HEK293 (cell line): ENCODE results near the gene ZFR.
A peak's percentile ranks its signal among the peaks of the same experiment; 100 is the strongest.

Source experiments
- CTCF ChIA-PET: fragments of 350-600 bp; formaldehyde crosslinking; extraction: SDS; loops from one replicate; lab custom pipeline; 2021; ENCODE audit warnings: antibody characterized with exemption; lab: Yijun Ruan, JAX
- POLR2A ChIA-PET: fragments of 300-600 bp; formaldehyde crosslinking; extraction: SDS; loops from one replicate; lab custom pipeline; 2020; ENCODE audit warnings: antibody characterized with exemption, inconsistent platforms; lab: Yijun Ruan, JAX
- H3K27ac ChIP-seq: fragments of 200-500 bp; sonication (Bioruptor generic); 2 replicates; pipeline ENCODE4 v1.5.1; 2014; ENCODE audit warnings: low read depth, low read length, control low read depth, inconsistent platforms; ENCODE audit errors: extremely low read depth
- H3K36me3 ChIP-seq, 2 experiments: fragments of 200-500 bp in 1 of 2; sonication (Bioruptor generic) in 1 of 2; 1 replicate in 1 of 2; 2 replicates in 1 of 2; pipeline ENCODE4 v1.5.1; 2014 to 2017; ENCODE audit warnings: inconsistent platforms in 2 of 2, low read length in 2 of 2; ENCODE audit not compliant: control insufficient read depth in 2 of 2, insufficient read depth in 1 of 2
- H3K4me1 ChIP-seq: fragments of 200-500 bp; sonication (Bioruptor generic); 2 replicates; pipeline ENCODE4 v1.5.1; 2014; ENCODE audit warnings: mild to moderate bottlenecking, low read length, inconsistent platforms; ENCODE audit not compliant: control insufficient read depth, insufficient read depth
- H3K4me3 ChIP-seq: 2 replicates; pipeline ENCODE4 v1.5.1; 2011; ENCODE audit warnings: low read depth, mild to moderate bottlenecking, control low read depth, low read length, moderate library complexity
- H3K9me3 ChIP-seq: fragments of 200-500 bp; sonication (Bioruptor generic); 2 replicates; pipeline ENCODE4 v1.5.1; 2014; ENCODE audit warnings: low read depth, low read length, inconsistent platforms; ENCODE audit not compliant: control insufficient read depth, insufficient read depth
- BCL11A ChIP-seq: fragments of 450-650 bp; formaldehyde crosslinking; IDR thresholded peaks from 2 replicates; pipeline ENCODE4 v1.5.1; 2016; ENCODE audit warnings: low read depth, missing biosample characterization, missing genetic modification characterization
- GLIS1 ChIP-seq: fragments of 450-650 bp; formaldehyde crosslinking; IDR thresholded peaks from 2 replicates; pipeline ENCODE4 v1.5.1; 2016; ENCODE audit warnings: missing biosample characterization, missing genetic modification characterization
- ZNF114 ChIP-seq: fragments of 450-650 bp; formaldehyde crosslinking; IDR thresholded peaks from 2 replicates; pipeline ENCODE4 v1.5.0; 2017; ENCODE audit warnings: missing biosample characterization, missing genetic modification characterization
- ZNF132 ChIP-seq: fragments of 450-650 bp; formaldehyde crosslinking; IDR thresholded peaks from 2 replicates; pipeline ENCODE4 v1.5.1; 2017; ENCODE audit warnings: missing biosample characterization, missing genetic modification characterization, borderline replicate concordance
- ZNF19 ChIP-seq: fragments of 450-650 bp; formaldehyde crosslinking; IDR thresholded peaks from 2 replicates; pipeline ENCODE4; 2016; ENCODE audit warnings: missing biosample characterization, missing genetic modification characterization, low read depth
- ZNF624 ChIP-seq: fragments of 450-650 bp; formaldehyde crosslinking; IDR thresholded peaks from 2 replicates; pipeline ENCODE4 v1.5.1; 2017; ENCODE audit warnings: missing biosample characterization, missing genetic modification characterization
- ZNF701 ChIP-seq: fragments of 450-650 bp; formaldehyde crosslinking; IDR thresholded peaks from 2 replicates; pipeline ENCODE4 v1.5.1; 2016; ENCODE audit warnings: missing biosample characterization, missing genetic modification characterization
- TF ChIP-seq, protein P1 (sequence below): fragments of 450-650 bp; formaldehyde crosslinking; IDR thresholded peaks from 2 replicates; pipeline ENCODE4 v1.5.1; 2016; ENCODE audit warnings: missing biosample characterization, missing genetic modification characterization
- TF ChIP-seq, protein P2 (sequence below): sonication (generic); formaldehyde crosslinking; IDR thresholded peaks from 2 replicates; pipeline ENCODE4 v1.8.1; 2022; ENCODE audit warnings: mild to moderate bottlenecking, moderate library complexity, missing genetic modification reagents
- TF ChIP-seq, protein P3 (sequence below): fragments of 450-650 bp; formaldehyde crosslinking; IDR thresholded peaks from 2 replicates; pipeline ENCODE4 v1.5.1; 2016; ENCODE audit warnings: missing biosample characterization, missing genetic modification characterization, borderline replicate concordance
- TF ChIP-seq, protein P4 (sequence below): fragments of 450-650 bp; IDR thresholded peaks from 2 replicates; pipeline ENCODE4 v1.5.1; 2018; ENCODE audit warnings: missing biosample characterization, mild to moderate bottlenecking, missing genetic modification characterization
- TF ChIP-seq, protein P5 (sequence below): fragments of 450-650 bp; formaldehyde crosslinking; IDR thresholded peaks from 2 replicates; pipeline ENCODE4 v1.5.1; 2016; ENCODE audit warnings: missing biosample characterization, missing genetic modification characterization
- TF ChIP-seq, protein P6 (sequence below): fragments of 450-650 bp; formaldehyde crosslinking; IDR thresholded peaks from 2 replicates; pipeline ENCODE4 v1.5.1; 2016; ENCODE audit warnings: missing biosample characterization, missing genetic modification characterization

ZFR gene

DNA sequence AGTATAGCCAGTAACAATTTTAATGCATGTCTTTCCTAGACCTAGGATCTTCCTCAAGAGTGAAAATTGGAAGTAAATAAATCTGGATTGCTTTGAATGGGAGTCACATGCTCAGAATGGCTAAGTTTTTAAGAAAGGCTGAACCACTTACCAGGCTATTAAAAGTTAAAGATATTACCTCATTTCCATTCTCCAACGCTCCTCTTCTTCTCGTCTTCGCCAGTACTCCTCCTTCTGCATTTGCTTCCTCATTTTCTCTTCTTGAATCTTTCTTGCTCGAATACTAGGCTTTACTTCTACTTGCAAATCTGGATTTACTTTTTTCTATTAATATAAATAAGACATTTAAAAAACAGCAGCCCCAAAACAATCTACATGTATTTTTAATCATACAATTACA, 49.6 kb downstream of the ZFR start:
- ChIA-PET POLR2A (no interaction called here), CTCF (no interaction called here)
- TF ChIP-seq BCL11A (tag by site-specific recombination) (no peak), ZNF624 (tag by site-specific recombination) (no peak)
- no peaks in the 10 kb centered on the region for H3K9me3 ChIP-seq
- H3K36me3 ChIP-seq: peaks cover 92 to 98% of the 10 kb centered on the region in 2 experiments
- no peak overlapping the region for H3K4me3 ChIP-seq
- no peak overlapping the region for H3K27ac ChIP-seq
- H3K4me1 ChIP-seq: no peaks in the 10 kb centered on the region

DNA sequence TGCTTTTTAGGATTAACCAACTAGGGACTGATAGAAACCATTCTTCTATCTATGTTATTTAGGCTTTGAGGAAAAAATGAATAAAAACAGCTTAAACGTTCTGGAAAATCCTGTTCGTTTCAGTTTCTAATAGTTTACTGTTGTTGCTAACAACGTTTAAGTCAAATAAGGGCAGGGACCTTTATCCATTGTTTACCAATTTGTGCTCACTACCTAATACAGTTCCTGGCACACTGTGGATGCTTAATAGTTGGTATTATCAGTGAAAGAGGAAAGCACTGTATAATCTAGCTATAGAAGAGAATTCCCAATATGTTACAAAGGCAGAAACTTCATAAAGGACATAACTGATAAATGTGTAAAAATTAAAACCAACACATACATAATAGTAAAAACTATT, 52.5 kb downstream of the ZFR start:
- H3K9me3 ChIP-seq: no peaks in the 10 kb centered on the region
- no peak overlapping the region for H3K4me3 ChIP-seq
- no peaks in the 10 kb centered on the region for H3K4me1 ChIP-seq
- CTCF ChIA-PET: interaction anchor here (1.3 kb wide), 1 partner anchor 198 kb away, joined by 4 read pairs; no protein-coding TSS in a partner anchor
- TF ChIP-seq, protein P1, sequence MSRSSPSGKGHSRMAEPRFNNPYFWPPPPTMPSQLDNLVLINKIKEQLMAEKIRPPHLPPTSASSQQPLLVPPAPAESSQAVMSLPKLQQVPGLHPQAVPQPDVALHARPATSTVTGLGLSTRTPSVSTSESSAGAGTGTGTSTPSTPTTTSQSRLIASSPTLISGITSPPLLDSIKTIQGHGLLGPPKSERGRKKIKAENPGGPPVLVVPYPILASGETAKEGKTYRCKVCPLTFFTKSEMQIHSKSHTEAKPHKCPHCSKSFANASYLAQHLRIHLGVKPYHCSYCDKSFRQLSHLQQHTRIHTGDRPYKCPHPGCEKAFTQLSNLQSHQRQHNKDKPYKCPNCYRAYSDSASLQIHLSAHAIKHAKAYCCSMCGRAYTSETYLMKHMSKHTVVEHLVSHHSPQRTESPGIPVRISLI (tag by site-specific recombination): no peak
- no peak for TF ChIP-seq ZNF114 (tag by site-specific recombination)
- TF ChIP-seq, protein P2, sequence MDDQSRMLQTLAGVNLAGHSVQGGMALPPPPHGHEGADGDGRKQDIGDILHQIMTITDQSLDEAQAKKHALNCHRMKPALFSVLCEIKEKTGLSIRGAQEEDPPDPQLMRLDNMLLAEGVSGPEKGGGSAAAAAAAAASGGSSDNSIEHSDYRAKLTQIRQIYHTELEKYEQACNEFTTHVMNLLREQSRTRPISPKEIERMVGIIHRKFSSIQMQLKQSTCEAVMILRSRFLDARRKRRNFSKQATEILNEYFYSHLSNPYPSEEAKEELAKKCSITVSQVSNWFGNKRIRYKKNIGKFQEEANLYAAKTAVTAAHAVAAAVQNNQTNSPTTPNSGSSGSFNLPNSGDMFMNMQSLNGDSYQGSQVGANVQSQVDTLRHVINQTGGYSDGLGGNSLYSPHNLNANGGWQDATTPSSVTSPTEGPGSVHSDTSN: no peak
- TF ChIP-seq, protein P3, sequence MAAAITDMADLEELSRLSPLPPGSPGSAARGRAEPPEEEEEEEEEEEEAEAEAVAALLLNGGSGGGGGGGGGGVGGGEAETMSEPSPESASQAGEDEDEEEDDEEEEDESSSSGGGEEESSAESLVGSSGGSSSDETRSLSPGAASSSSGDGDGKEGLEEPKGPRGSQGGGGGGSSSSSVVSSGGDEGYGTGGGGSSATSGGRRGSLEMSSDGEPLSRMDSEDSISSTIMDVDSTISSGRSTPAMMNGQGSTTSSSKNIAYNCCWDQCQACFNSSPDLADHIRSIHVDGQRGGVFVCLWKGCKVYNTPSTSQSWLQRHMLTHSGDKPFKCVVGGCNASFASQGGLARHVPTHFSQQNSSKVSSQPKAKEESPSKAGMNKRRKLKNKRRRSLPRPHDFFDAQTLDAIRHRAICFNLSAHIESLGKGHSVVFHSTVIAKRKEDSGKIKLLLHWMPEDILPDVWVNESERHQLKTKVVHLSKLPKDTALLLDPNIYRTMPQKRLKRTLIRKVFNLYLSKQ: no peak
- TF ChIP-seq, protein P4, sequence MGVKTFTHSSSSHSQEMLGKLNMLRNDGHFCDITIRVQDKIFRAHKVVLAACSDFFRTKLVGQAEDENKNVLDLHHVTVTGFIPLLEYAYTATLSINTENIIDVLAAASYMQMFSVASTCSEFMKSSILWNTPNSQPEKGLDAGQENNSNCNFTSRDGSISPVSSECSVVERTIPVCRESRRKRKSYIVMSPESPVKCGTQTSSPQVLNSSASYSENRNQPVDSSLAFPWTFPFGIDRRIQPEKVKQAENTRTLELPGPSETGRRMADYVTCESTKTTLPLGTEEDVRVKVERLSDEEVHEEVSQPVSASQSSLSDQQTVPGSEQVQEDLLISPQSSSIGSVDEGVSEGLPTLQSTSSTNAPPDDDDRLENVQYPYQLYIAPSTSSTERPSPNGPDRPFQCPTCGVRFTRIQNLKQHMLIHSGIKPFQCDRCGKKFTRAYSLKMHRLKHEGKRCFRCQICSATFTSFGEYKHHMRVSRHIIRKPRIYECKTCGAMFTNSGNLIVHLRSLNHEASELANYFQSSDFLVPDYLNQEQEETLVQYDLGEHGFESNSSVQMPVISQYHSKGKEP (tag by site-specific recombination): no peak
- TF ChIP-seq, protein P5, sequence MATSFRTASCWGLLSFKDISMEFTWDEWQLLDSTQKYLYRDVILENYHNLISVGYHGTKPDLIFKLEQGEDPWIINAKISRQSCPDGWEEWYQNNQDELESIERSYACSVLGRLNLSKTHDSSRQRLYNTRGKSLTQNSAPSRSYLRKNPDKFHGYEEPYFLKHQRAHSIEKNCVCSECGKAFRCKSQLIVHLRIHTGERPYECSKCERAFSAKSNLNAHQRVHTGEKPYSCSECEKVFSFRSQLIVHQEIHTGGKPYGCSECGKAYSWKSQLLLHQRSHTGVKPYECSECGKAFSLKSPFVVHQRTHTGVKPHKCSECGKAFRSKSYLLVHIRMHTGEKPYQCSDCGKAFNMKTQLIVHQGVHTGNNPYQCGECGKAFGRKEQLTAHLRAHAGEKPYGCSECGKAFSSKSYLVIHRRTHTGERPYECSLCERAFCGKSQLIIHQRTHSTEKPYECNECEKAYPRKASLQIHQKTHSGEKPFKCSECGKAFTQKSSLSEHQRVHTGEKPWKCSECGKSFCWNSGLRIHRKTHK (tag by site-specific recombination): no peak
- no peak for TF ChIP-seq ZNF19 (tag by site-specific recombination)
- peaks cover 94 to 97% of the 10 kb centered on the region in 2 experiments for H3K36me3 ChIP-seq
- POLR2A ChIA-PET: no interaction called here
- no peak overlapping the region for H3K27ac ChIP-seq

DNA sequence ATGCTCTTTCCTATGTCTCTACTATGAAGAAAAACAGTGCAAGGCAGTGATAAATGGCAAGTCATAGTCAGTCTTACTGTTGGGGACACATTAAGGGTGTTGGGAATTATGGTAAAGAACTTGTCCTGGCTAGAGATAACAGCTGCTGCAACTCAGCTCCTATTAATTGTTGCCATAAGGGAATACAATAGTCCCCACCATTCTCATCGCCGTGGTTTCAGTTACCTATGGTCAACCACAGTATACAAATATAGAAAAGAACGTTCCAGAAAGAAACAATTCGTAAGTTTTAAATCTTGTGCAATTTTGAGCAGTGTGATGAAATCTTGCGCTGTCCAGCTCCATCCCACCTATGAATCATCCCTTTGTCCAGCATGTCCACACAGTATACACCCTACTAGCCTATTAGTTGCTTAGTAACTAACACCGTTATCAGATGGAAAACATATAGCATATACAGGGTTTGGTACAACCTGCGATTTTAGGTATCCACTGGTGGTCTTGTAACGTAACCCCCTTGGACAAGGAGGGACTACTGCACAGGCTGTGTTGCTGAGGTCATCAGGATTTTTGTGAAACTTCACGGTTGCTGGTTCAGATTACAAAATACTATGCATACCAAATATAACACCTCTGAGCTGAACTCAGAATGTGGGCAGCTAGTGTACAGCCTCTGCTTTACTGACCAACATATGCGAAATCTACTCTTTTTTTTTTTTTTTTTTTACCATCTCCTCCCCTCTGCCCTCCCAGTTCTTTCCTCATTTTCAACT, 53.5 kb downstream of the ZFR start:
- Histone ChIP-seq H3K27ac (no peak overlapping the region), H3K4me3 (no peak overlapping the region), H3K9me3 (no peaks in the 10 kb centered on the region), H3K4me1 (no peaks in the 10 kb centered on the region), H3K36me3 (peaks cover 91 to 97% of the 10 kb centered on the region in 2 experiments)
- CTCF ChIA-PET: interaction anchor here (0.6 to 1.6 kb wide), 4 partner anchors 12 to 234 kb away, joined by 3 to 5 read pairs (median 4); no protein-coding TSS in a partner anchor
- POLR2A ChIA-PET: no interaction called here
- TF ChIP-seq GLIS1: no peak
- TF ChIP-seq, protein P6, sequence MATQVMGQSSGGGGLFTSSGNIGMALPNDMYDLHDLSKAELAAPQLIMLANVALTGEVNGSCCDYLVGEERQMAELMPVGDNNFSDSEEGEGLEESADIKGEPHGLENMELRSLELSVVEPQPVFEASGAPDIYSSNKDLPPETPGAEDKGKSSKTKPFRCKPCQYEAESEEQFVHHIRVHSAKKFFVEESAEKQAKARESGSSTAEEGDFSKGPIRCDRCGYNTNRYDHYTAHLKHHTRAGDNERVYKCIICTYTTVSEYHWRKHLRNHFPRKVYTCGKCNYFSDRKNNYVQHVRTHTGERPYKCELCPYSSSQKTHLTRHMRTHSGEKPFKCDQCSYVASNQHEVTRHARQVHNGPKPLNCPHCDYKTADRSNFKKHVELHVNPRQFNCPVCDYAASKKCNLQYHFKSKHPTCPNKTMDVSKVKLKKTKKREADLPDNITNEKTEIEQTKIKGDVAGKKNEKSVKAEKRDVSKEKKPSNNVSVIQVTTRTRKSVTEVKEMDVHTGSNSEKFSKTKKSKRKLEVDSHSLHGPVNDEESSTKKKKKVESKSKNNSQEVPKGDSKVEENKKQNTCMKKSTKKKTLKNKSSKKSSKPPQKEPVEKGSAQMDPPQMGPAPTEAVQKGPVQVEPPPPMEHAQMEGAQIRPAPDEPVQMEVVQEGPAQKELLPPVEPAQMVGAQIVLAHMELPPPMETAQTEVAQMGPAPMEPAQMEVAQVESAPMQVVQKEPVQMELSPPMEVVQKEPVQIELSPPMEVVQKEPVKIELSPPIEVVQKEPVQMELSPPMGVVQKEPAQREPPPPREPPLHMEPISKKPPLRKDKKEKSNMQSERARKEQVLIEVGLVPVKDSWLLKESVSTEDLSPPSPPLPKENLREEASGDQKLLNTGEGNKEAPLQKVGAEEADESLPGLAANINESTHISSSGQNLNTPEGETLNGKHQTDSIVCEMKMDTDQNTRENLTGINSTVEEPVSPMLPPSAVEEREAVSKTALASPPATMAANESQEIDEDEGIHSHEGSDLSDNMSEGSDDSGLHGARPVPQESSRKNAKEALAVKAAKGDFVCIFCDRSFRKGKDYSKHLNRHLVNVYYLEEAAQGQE: peak; percentile 80
- no peak for TF ChIP-seq ZNF132 (tag by site-specific recombination)
- no peak for TF ChIP-seq ZNF701 (tag by site-specific recombination)
